Measurements from ENCODE around the gene KRTAP5-1.

The KRTAP5-1 gene

GRCh38 chr11:1562469-1563148 is 22.5 kb downstream of the KRTAP5-1 start:
- H3K27ac ChIP-seq = no peak overlapping the region
- no peak for DNase-seq (ENCODE audit: low read depth, low spot score)

GRCh38 chr11:1561955-1562354 is 23.1 kb downstream of the KRTAP5-1 start:
- no peak for DNase-seq (ENCODE audit: low read depth, low spot score)
- H3K27ac ChIP-seq = no peak overlapping the region

- DNase-seq (ENCODE audit: low read depth, low spot score) = no peak
Observed at GRCh38 chr11:1561266-1561665, 23.8 kb downstream of the KRTAP5-1 start.

GRCh38 chr11:1560649-1561251 is 24.3 kb downstream of the KRTAP5-1 start:
- no peak overlapping the region for H3K27ac ChIP-seq
- DNase-seq (ENCODE audit: low read depth, low spot score) = no peak

More at GRCh38 chr11:1561266-1561665, 23.8 kb downstream of the KRTAP5-1 start:
- no peak overlapping the region for H3K27ac ChIP-seq

DNA sequence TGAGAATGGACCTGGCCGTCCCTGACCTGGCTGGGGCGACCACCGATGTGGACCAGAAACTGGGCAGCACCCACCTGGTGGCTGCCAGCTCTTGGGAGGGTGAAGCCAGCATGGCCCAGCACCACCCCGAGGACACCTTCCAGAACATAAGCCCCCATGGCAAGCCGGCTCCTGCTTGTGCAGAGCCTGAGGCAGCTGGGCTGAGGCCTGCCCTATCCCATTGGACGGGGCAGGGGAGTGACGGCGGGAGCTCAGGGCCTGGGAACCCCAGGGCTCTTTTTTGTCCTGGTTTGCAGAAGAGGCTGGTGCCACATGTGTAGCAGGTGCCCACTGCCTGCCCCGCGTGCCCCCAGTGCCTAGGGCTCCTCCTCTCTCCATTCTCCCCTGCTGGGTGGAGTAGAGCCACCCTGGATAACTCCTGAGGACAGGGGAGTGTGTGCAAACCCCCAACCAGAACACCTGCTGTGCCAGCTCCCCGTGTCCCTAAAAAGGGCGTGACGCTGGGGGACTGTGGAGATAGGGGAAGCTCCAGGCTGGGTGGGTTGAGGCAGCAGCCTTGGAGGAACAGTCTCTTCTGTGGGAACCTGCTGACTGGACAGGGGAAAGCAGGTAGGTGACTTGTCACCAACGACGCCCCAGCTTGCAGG is 25.0 kb downstream of the KRTAP5-1 start:
- H3K27ac ChIP-seq = peak overlapping the region; percentile 70
- no peak for DNase-seq (ENCODE audit: low read depth, low spot score)

DNA sequence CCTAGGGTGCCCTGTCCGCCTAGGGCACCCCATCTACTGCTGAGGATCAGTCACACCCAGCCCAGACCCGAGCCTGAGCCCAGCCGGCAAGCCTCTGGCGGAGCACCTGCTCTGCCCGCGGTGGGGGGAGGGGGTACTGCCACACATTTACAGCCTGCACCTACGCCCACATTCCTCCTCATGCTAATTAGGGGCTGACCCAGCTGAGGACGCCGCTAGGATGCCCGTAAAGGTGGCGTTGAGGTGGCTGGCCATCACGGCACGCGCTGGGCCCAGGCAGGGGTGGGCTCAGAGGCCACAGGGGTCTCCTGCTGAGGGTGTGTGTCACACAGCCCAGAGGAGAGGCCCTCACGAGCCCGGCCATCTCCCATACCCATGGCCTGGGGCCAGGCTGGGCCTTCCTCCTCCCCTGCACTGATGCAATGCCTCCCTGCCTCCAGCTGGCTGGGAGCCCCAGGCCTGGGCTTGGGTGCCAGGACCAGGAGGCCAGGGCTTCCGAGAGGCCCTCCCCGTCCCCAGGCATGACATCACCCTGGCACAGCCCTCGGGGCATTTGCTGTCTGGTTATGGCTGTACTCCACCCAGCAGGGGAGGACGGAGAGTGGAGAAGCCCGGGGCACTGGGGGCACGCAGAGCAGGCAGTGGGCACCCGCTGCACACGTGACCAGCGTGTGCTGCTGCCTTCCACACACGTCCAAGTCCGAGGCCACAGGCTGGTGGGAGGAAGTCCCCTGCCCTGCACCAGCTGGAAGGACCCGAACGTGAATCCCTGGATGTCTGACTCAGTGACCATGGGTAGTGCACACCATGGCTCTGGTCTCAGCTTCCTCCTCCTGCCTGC is 25.8 kb downstream of the KRTAP5-1 start:
- H3K27ac ChIP-seq = peak overlapping the region; percentile 70
- no peak for DNase-seq (ENCODE audit: low read depth, low spot score)

DNA sequence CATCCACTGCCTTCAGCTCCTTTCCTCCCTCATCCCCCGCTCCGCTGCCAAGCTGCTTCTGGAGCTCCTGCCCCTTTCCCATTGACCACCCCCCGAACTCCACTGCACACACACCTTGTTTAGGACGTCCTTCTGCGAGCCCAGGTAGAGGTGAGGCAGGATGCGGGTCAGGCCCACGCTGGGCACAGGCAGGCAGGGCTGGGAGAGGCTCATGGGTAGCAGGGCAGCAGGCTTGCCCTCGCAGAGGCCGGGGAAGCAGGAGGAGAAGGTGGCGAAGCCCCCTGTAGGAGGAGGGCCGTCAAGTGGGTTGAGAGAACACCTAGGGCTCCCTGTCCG is 26.3 kb downstream of the KRTAP5-1 start:
- peak overlapping the region; percentile 70 for H3K27ac ChIP-seq

GRCh38 chr11:1557904-1558774 is 26.9 kb downstream of the KRTAP5-1 start:
- no peak for DNase-seq (ENCODE audit: low read depth, low spot score)
- H3K27ac ChIP-seq = peak overlapping the region; percentile 70

More for the DNA sequence above, 26.3 kb downstream of the KRTAP5-1 start:
- DNase-seq (ENCODE audit: low read depth, low spot score) = no peak

DNA sequence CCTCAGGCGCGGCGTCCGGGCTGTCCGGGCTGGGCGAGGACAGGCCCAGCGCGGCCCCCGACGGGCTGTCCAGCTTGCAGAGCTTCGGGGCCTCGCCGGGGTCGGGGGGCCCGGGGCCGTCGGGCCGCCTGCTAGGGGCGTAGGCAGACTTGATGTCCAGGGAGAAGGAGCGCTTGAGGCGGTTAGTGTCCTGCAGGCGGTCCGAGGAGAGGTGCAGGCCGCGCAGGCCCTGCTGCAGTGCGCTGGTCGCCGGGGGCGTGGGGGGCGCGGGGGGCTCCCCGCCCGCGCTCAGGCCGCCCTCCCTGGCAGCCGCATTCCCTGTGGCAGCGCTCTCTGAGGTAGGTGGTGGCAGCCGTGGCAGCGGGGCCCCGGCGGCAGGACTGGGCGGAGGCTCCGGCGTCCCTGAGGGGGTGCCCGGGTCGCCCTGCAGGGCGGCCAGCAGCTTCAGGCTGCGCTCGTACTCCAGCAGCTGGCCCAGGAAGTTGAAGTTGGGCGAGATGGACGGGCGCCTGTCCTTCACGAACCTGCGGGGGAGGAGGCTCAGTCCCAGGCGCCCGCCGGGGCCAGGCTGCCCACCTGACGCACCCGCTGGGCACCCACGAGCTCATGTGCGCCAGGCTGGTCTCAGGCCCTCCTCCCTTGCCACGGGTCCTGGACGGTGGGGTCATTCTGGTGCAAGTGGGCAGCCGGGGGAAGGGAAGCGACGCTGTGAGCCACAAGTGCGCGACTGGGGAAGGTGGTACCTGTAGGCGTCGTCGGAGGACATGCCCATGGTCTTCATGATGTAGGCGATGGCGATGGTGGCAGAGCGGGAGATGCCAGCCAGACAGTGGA is 27.8 kb downstream of the KRTAP5-1 start:
- no peak for DNase-seq (ENCODE audit: low read depth, low spot score)
- H3K27ac ChIP-seq = no peak overlapping the region

- H3K27ac ChIP-seq = no peak overlapping the region
- DNase-seq (ENCODE audit: low read depth, low spot score) = no peak
Observed at GRCh38 chr11:1556278-1556902, 28.7 kb downstream of the KRTAP5-1 start.

- no peak overlapping the region for H3K27ac ChIP-seq
- no peak for DNase-seq (ENCODE audit: low read depth, low spot score)
Observed at GRCh38 chr11:1555713-1556153, 29.4 kb downstream of the KRTAP5-1 start.

DNA sequence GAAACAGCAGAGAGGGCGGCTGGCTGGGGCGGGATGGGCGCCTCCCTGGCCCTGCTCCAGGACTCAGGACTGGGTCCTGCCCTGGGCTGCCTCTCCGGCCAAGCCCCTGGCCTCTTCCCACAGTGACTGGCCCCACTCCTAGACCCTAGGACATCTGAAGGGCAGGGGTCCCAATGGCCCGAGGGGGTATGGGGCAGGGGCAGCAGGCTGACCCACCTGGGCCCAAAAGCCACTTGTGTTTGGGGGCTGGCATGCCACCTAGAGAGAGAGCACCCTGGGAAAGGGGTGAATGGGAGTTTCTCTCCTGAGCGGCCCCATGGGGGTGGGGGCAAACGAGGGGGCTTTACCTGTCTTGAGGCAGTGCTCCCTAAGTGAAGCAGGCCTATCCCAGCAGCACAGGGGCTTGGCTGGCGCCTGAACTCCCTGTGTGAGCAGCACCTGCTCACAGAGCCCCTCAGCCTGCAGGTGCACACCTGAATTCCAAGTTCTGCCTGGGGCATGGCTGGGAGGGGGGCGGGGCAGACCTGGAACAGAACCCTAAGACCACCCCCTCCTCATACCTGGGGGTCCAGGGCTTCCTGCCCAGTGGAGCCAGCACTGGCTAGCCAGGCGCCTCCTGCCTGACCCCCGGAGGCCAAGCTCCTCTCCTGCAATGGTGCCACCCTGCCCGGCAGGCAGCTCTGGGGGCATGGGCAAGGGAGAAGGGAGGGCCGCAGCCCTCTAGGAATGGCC is 29.9 kb downstream of the KRTAP5-1 start:
- DNase-seq (ENCODE audit: low read depth, low spot score) = no peak
- H3K27ac ChIP-seq = no peak overlapping the region

GRCh38 chr11:1553808-1554594 is 31.1 kb downstream of the KRTAP5-1 start:
- DNase-seq (ENCODE audit: low read depth, low spot score) = no peak
- no peak overlapping the region for H3K27ac ChIP-seq

DNA sequence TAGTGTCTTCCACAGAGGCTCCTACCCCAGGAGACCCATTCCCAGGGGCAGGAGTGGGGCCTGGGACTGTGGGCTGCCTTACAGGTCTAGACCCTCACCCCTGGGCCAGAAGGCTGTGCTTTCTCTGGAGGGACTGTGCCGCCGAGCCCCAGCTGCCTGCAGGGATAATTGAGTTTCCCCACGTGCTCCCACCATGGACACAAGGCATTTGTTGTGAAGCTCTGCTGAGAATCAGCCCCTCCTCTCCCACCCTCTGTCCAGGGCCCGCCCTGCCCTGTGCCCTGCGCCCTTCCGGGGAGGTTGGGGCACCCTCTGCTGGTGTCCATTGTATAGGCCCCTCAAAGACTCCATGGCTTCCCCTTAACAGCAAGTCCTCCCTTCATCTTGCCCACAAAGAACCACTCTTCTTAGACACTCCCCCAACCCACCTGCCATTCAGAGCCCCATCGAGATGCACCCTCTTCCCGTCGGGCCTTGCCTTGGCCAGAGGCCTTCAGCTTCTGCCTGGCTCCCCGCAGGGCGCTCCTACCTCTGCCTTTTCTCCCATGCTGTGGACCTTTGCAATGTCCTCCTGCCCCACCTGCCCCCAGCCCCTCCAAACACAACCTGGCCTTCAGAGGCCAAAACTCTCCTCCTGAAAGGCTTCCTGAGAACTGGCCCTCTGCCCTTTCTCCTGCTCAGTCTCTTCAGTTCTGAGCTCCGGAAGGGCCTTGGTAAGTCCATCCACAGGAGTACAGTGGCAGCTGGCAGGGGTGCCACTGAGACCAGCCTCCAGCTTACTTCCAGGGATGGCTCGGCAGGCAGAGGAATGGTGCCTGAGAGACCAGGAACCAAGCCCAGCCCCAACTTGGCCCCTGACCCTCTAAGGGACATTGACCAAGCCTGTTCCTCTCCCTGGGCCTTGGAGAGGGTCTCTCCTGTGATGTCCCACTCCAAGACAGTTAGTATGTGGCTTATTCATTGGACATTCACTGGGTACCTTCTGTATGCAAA is 35.4 kb downstream of the KRTAP5-1 start:
- DNase-seq (ENCODE audit: low read depth, low spot score) = no peak
- no peak overlapping the region for H3K27ac ChIP-seq

GRCh38 chr11:1548221-1549070 is 36.6 kb downstream of the KRTAP5-1 start:
- H3K27ac ChIP-seq = no peak overlapping the region
- no peak for DNase-seq (ENCODE audit: low read depth, low spot score)
